Measurements from ENCODE around the gene GPC5. TPM values are rescaled to one million over a fixed set of nuclear protein-coding genes. Genes with fewer than 3 reads are reported as not detected.

Gene GPC5
- total RNA-seq, 2 donors from 2014 or later: not detected

- WGBS, 2 donors: 60 to 64% methylated on average over 6 of the region's 6 CpGs
- Histone ChIP-seq H3K27ac (no peak overlapping the region), H3K36me3 (replicated peaks in 1 of 2; ENCODE audit: insufficient read depth in 1 of 2, low read depth in 2 of 2) (no peaks in the 10 kb centered on the region), H3K4me1 (no peaks in the 10 kb centered on the region), H3K4me3 (no peak overlapping the region), H3K27me3 (no peaks in the 10 kb centered on the region), H3K9me3 (no peaks in the 10 kb centered on the region)
- intact Hi-C loops (cut with DNase I): no loop called here
- TF ChIP-seq CTCF (IDR thresholded peaks at IDR 0.05) (no peak), POLR2A (IDR thresholded peaks at IDR 0.05) (no peak)
- ATAC-seq: no peak
- DNase-seq: no peak
Measured at GRCh38 chr13:92136449-92137155, 738.2 kb downstream of the GPC5 start.

GRCh38 chr13:92137520-92137919, 739.1 kb downstream of the GPC5 start:
- Histone ChIP-seq H3K9me3 (no peaks in the 10 kb centered on the region), H3K27ac (no peak overlapping the region), H3K27me3 (no peaks in the 10 kb centered on the region), H3K36me3 (replicated peaks in 1 of 2; ENCODE audit: insufficient read depth in 1 of 2, low read depth in 2 of 2) (no peaks in the 10 kb centered on the region), H3K4me3 (no peak overlapping the region), H3K4me1 (no peaks in the 10 kb centered on the region)
- TF ChIP-seq CTCF (IDR thresholded peaks at IDR 0.05) (no peak), POLR2A (IDR thresholded peaks at IDR 0.05) (no peak)
- intact Hi-C loops (cut with DNase I): no loop called here
- ATAC-seq (no peak), DNase-seq (no peak)
- WGBS, 2 donors: 76 to 80% methylated on average over 3 of the region's 3 CpGs

- DNase-seq: no peak
- no peak for TF ChIP-seq CTCF (IDR thresholded peaks at IDR 0.05)
- TF ChIP-seq POLR2A (IDR thresholded peaks at IDR 0.05): no peak
- intact Hi-C loops (cut with DNase I): no loop called here
- Histone ChIP-seq H3K27ac (no peak overlapping the region), H3K27me3 (no peaks in the 10 kb centered on the region), H3K36me3 (replicated peaks in 1 of 2; ENCODE audit: insufficient read depth in 1 of 2, low read depth in 2 of 2) (no peaks in the 10 kb centered on the region), H3K4me3 (no peak overlapping the region), H3K9me3 (no peaks in the 10 kb centered on the region), H3K4me1 (no peaks in the 10 kb centered on the region)
- ATAC-seq: no peak
Measured at GRCh38 chr13:92143766-92144165, 745.3 kb downstream of the GPC5 start.

- intact Hi-C loops (cut with DNase I): no loop called here
- Histone ChIP-seq H3K27ac (no peak overlapping the region), H3K36me3 (replicated peaks in 1 of 2; ENCODE audit: insufficient read depth in 1 of 2, low read depth in 2 of 2) (no peaks in the 10 kb centered on the region), H3K9me3 (no peaks in the 10 kb centered on the region), H3K27me3 (no peaks in the 10 kb centered on the region), H3K4me3 (no peak overlapping the region), H3K4me1 (no peaks in the 10 kb centered on the region)
- no peak for ATAC-seq
- TF ChIP-seq POLR2A (IDR thresholded peaks at IDR 0.05): no peak
- TF ChIP-seq CTCF (IDR thresholded peaks at IDR 0.05): no peak
- DNase-seq: no peak
- WGBS, 2 donors: 47 to 56% methylated on average over 1 of the region's 1 CpG
Measured at GRCh38 chr13:92150606-92151005, 752.2 kb downstream of the GPC5 start.

- no peak overlapping the region for H3K27ac ChIP-seq
- WGBS, 2 donors: 33 to 53% methylated on average over 3 of the region's 3 CpGs
- H3K4me1 ChIP-seq: no peaks in the 10 kb centered on the region
- H3K27me3 ChIP-seq: no peaks in the 10 kb centered on the region
- no peaks in the 10 kb centered on the region for H3K9me3 ChIP-seq
- no peaks in the 10 kb centered on the region for H3K36me3 ChIP-seq (replicated peaks in 1 of 2; ENCODE audit: insufficient read depth in 1 of 2, low read depth in 2 of 2)
- intact Hi-C loops (cut with DNase I): no loop called here
- ATAC-seq (no peak), DNase-seq (no peak)
- no peak for TF ChIP-seq POLR2A (IDR thresholded peaks at IDR 0.05)
- no peak for TF ChIP-seq CTCF (IDR thresholded peaks at IDR 0.05)
- no peak overlapping the region for H3K4me3 ChIP-seq
Measured at GRCh38 chr13:92158346-92158745, 759.9 kb downstream of the GPC5 start.
